GM18499 (cell line): ENCODE results near the gene ABR.
"Not testable (repeated sequence)": the region's sequence is repeated elsewhere in the genome, so short reads cannot be mapped to it uniquely, and the experiment has no call there.

Source experiments
- ATAC-seq: cut with Tn5 transposase; IDR thresholded peaks from one replicate; pipeline ENCODE4 v1.9.1; 2021; ENCODE audit warnings: moderate number of reproducible peaks; ENCODE audit not compliant: insufficient read depth, unreplicated experiment

Gene ABR

GRCh38 chr17:1001640-1002411 is 178.0 kb downstream of the ABR start:
- no peak for ATAC-seq

- no peak for ATAC-seq
Observed at GRCh38 chr17:1000597-1001461, 179.0 kb downstream of the ABR start.

- ATAC-seq, result no peak
Observed at GRCh38 chr17:998111-998510, 181.7 kb downstream of the ABR start.

GRCh38 chr17:996554-997344 is 183.0 kb downstream of the ABR start, which contains the start of gene TIMM22:
TSS of gene TIMM22 (plus strand) at chr17:997129. CDS start at chr17:997143, 14 bp downstream.
- peak; percentile 71 for ATAC-seq

- not testable (repeated sequence) for ATAC-seq
Observed at GRCh38 chr17:995324-995723, 184.5 kb downstream of the ABR start.

GRCh38 chr17:992933-993332 is 186.8 kb downstream of the ABR start:
- no peak for ATAC-seq

GRCh38 chr17:988561-988960 is 191.2 kb downstream of the ABR start:
- no peak for ATAC-seq

GRCh38 chr17:987931-988330 is 191.8 kb downstream of the ABR start:
- no peak for ATAC-seq

GRCh38 chr17:986322-986929 is 193.4 kb downstream of the ABR start:
- no peak for ATAC-seq

- ATAC-seq, result no peak
Observed at GRCh38 chr17:983921-984320, 195.9 kb downstream of the ABR start.

GRCh38 chr17:981292-981658 is 198.5 kb downstream of the ABR start:
- no peak for ATAC-seq

- no peak for ATAC-seq
Observed at GRCh38 chr17:980406-981291, 199.1 kb downstream of the ABR start.

- ATAC-seq, result no peak
Observed at GRCh38 chr17:979539-980405, 200.0 kb downstream of the ABR start, which contains the start of gene NXN. TSS of gene NXN (minus strand) at chr17:979776.

- ATAC-seq, result no peak
Observed at GRCh38 chr17:979212-979538, 200.6 kb downstream of the ABR start.

- no peak for ATAC-seq
Observed at GRCh38 chr17:978103-979093, 201.4 kb downstream of the ABR start.

- no peak for ATAC-seq
Observed at GRCh38 chr17:977166-977565, 202.6 kb downstream of the ABR start.

- ATAC-seq, result no peak
Observed at GRCh38 chr17:976312-976711, 203.5 kb downstream of the ABR start.
